T-helper 2 cell treated with Interferon-gamma antibody and Interleukin-4, amounts not matched to agents 100 ng/mL and 5 ng/mL, for 36 hours (primary cell): ENCODE measurements around the gene ASIC2. TPM values are rescaled to one million over a fixed set of nuclear protein-coding genes. Genes with fewer than 3 reads are reported as not detected.

Experiments used
- intact Hi-C: fragments of 100-400 bp; cut with micrococcal nuclease; formaldehyde crosslinking; loops from one replicate; pipeline ENCODE4 v1.15.1; 2023
- total RNA-seq: library from RNA; stranded (reverse); gene quantifications from 2 replicates; pipeline ENCODE4 v1.2.3, GENCODE V29; 2022

Gene ASIC2
- total RNA-seq, 1 donor from 2014 or later: not detected

- intact Hi-C loops: loop anchor here (10.0 kb wide), 1 partner anchor 722 kb away; no protein-coding TSS in a partner anchor
These were observed 259.9 kb downstream of the ASIC2 start for GRCh38 chr17:33033176-33033575.

DNA sequence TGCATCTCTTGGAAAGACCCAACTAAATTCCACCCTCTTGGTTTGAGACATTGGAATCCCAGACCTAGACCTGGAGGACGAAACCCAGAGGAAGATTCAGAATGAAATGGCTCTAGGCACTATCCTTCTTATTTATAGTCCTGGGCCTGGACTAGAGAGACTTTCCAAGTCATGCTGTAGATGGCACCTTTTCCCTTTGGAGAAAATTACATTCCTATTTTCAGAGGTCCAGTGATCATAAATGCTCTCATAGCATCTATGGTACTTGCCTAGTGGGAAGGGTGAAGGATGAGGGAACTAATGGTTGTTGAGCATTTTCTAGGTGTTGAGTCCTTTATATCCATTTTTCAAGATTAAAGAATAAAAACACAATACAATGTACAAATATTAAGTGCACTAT lies 264.3 kb downstream of the ASIC2 start:
- intact Hi-C loops: no loop called here

DNA sequence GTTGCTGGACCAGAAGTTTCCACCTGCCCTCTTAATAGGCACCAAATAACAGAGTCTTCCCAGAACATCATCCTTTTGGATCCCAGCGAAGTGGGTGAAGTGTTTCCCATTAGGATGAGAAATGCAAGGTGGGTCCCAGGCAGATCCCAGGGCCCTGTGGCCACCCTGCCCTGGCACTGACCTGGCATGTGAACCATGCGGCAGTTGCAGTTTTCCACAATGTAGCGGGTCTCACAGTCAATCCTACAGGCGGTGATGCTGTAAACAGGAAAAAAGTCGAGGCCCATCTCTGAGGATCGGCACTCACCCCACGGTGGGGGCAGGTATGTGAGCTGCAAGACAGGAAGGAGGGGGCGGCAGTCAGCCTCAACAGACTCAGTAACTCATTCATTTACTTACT lies 265.0 kb downstream of the ASIC2 start:
- intact Hi-C loops: no loop called here

- intact Hi-C loops: no loop called here
These were observed 268.2 kb downstream of the ASIC2 start for GRCh38 chr17:33024688-33025486.

DNA sequence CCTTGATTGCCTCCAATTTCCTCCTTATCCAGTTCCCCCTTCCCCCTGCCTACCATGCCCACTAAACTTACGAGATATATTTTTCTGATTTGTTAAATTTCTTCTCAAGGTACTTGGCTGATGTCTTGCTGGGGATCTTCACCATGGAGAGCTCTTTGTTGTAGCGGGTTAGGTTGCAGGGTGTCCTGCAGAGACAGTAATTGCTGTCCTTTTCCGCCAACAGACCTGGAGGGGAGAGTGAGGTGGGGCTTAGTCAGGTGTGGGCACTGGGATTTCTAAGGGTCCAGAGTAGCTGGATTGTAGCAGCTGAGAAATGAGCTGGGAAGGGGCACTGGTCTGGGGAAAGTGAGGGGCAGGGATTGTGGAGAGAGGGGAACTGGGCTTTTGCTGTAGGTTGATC lies 269.3 kb downstream of the ASIC2 start:
- intact Hi-C loops: no loop called here

GRCh38 chr17:33021731-33022408 lies 271.2 kb downstream of the ASIC2 start:
- intact Hi-C loops: no loop called here

- intact Hi-C loops: no loop called here
These were observed 273.8 kb downstream of the ASIC2 start for GRCh38 chr17:33019161-33019890.

- intact Hi-C loops: no loop called here
These were observed 275.7 kb downstream of the ASIC2 start for GRCh38 chr17:33017366-33017765.

- intact Hi-C loops: no loop called here
These were observed 276.2 kb downstream of the ASIC2 start for GRCh38 chr17:33016920-33017319.

- intact Hi-C loops: no loop called here
These were observed 277.3 kb downstream of the ASIC2 start for GRCh38 chr17:33015716-33016346.

- intact Hi-C loops: no loop called here
These were observed 278.3 kb downstream of the ASIC2 start for GRCh38 chr17:33014751-33015150.

GRCh38 chr17:33013596-33014375 lies 279.3 kb downstream of the ASIC2 start:
- intact Hi-C loops: no loop called here

GRCh38 chr17:33012522-33013033 lies 280.5 kb downstream of the ASIC2 start:
- intact Hi-C loops: no loop called here

DNA sequence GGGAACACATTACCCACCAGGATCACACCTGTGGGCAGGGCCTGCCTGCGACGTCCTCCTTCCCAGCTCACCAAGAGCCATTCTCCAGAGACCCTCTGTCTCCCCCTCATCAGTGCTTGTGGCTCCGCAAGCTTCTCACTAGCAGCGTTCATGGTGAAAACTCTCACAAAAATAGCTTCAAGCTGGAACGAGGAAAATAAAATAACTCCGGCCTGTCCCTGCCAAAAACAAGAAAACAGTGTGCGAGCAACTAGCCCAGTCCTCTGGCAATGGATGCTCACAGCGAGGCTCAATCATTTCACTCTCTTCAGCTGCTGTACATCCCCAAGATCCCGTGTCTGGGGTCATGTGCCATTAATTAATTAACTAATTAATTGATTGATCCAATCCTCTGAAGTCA lies 283.5 kb downstream of the ASIC2 start:
- intact Hi-C loops: no loop called here

DNA sequence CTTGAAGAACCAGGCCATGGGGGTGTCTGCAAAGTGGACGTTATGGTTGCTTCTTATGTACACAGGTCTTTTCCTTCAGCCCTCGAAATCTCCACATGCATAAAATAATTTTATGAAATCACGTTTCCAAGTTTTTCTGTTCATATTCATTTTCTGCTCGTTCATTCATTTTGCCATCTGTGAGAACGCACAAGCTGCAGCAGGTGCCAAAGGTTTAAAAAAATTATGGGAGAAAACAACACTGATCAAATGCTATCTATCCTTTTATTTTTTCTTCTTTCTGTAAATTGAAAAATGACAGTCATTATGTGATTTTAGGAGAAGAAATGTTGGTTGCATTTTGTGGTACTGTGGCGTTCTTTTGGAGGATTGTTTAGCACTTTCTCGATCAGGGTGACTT lies 285.9 kb downstream of the ASIC2 start:
- intact Hi-C loops: no loop called here

DNA sequence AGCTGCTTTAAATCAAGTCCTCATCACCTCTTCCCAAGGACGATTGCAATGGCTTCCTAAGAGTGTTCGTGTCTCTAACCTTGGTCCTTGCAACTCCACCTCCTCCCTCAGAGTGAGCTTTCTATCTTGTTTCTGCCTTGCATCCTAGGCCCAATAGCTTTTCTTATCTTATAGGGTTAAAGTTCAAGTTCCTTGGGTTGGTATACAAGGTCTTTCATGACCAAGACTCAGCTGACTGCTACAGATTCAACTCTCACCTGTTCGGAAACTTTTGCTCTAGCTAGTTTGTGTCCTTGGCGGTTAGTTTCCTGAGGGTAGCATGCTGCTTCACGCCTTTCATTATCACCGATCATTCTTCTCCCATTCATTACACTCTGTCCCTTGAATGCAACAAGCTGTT lies 290.8 kb downstream of the ASIC2 start:
- intact Hi-C loops: no loop called here

- intact Hi-C loops: loop anchor here (1.0 to 5.0 kb wide), 2 partner anchors 62 to 216 kb away; no protein-coding TSS in a partner anchor
These were observed 294.2 kb downstream of the ASIC2 start for GRCh38 chr17:32998887-32999228.

- intact Hi-C loops: loop anchor here (1.0 to 5.0 kb wide), 2 partner anchors 61 to 215 kb away; no protein-coding TSS in a partner anchor
These were observed 294.8 kb downstream of the ASIC2 start for GRCh38 chr17:32998111-32998886.

GRCh38 chr17:32995416-32996045 lies 297.6 kb downstream of the ASIC2 start:
- intact Hi-C loops: loop anchor here (5.0 kb wide), 1 partner anchor 58 kb away; no protein-coding TSS in a partner anchor
